Posterior vena cava (tissue), 2 donors: ENCODE results near the gene HTR1D. TPM values are rescaled to one million over a fixed set of nuclear protein-coding genes. Genes with fewer than 3 reads are reported as not detected.
"Not testable (repeated sequence)": the region's sequence is repeated elsewhere in the genome, so short reads cannot be mapped to it uniquely, and the experiment has no call there.

Source experiments
- DNase-seq: peaks from one replicate; pipeline ENCODE4 v3.0.0-alpha.2; 2020; ENCODE audit warnings: low spot score
- intact Hi-C, 2 donors: fragments of 100-400 bp; cut with DNase I; formaldehyde crosslinking; loops; one replicate each; pipeline versions ENCODE4 v1.14.1 to v1.14.2; 2022 to 2023
- long read RNA-seq, 2 donors: library from polyadenylated mRNA; unstranded; transcript quantifications; one replicate each; pipeline ENCODE4 v2.0.0, GENCODE V29; 2020 to 2021
- total RNA-seq, 2 donors: library from RNA; stranded (reverse); fragmentation: NEBNext Ultra II Directional; extraction: Animal tissue kit (Norgen Biotek cat#: 25700); gene quantifications; one replicate each; pipeline ENCODE4 v1.2.1, GENCODE V29; 2021
- donor health status: DM: yes; HTN: yes; CAD: no.
- donor health status: DM: yes; HTN: yes; CAD: no.

Gene HTR1D
- not detected for total RNA-seq
- long read RNA-seq, donor 1: 0 reads
- long read RNA-seq, donor 2: 0 reads

GRCh38 chr1:23217421-23218115 is at the start of gene HTR1D:
HTR1D (minus strand) TSS chr1:23217502; CDS start chr1:23194219, 23,283 bp downstream.
- DNase-seq: peak; percentile 76
- intact Hi-C loops: no loop called here

- intact Hi-C loops: no loop called here
- no peak for DNase-seq
Measured at GRCh38 chr1:23263380-23263887, 46.1 kb upstream of the HTR1D start.

- DNase-seq, intact Hi-C loops: not testable (repeated sequence)
Measured at GRCh38 chr1:23258082-23258481, 40.8 kb upstream of the HTR1D start.

GRCh38 chr1:23257371-23257770 is 40.1 kb upstream of the HTR1D start:
- DNase-seq, intact Hi-C loops: not testable (repeated sequence)

DNA sequence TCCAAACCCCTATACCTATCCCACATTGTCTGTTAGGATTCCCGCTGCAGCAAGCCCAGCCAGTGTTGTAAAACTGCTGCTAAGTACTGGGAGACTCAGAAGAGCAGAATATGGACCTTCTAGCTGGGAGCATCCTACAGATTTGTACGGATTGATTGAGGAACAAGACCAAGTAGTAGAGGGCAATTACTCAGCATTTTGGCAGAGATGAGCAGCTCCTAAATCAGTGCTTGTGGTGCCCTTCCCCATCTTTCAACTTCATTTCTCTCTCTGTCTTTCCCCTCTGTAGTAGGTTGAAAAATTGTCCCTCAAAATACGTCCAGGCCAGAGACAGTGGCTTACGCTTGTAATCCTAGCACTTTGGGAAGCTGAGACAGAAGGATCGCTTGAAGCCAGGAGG is 37.3 kb upstream of the HTR1D start:
- no peak for DNase-seq
- intact Hi-C loops: no loop called here

GRCh38 chr1:23251812-23252211 is 34.5 kb upstream of the HTR1D start:
- no peak for DNase-seq
- intact Hi-C loops: no loop called here

DNA sequence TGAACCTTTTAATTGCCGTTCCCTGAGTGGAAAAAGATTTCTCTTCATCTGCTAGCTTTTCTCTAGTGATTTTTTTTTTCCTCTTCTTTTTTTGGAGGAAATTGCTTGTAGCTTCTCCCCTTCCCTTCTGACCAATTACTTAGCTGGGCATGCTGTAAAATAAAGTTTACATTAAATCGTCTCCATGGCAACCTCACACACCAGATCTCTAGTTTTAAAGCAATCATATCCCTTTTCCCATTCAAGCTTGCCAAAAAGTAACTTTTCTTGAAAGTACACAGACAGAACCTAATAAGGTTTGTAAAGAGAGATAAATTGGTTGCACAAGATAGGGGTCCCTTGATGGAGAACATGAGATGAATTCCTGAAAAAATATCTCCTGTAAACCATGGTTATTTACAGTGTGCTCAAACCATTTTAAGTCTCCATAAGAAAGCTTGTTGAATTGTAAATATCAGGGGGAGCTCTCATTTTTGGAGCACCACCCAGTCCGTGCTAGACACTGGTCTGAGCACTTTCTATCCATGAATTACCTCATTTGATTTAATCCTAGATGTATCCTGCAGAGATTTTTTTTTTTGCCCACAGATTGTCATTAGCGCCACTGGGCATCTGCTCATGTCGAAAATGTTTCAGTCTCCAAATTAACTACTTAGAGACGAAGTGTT is 32.6 kb upstream of the HTR1D start:
- no peak for DNase-seq
- intact Hi-C loops: no loop called here

DNA sequence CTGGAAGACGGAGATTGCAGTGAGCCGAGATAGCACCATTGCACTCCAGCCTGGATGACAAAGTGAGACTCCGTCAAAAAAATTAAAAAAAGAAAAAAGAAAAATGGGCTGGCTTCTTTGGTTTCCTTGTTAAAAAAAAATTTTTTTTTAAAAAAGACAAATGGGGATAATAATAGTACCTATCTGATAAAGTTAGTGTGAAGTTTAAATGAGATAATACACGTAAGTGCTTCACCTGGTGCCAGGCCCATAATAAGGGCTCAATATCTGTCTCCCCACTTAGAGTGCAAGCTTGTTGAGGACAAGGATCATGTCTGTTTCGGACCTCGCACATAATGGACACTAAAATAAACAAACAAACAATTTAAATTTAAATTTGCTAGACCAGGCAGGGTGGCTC is 30.0 kb upstream of the HTR1D start:
- intact Hi-C loops: no loop called here
- DNase-seq: no peak

GRCh38 chr1:23246274-23246673 is 29.0 kb upstream of the HTR1D start:
- intact Hi-C loops: no loop called here

GRCh38 chr1:23244256-23244761 is 27.0 kb upstream of the HTR1D start:
- DNase-seq: no peak
- intact Hi-C loops: no loop called here

More at GRCh38 chr1:23246274-23246673, 29.0 kb upstream of the HTR1D start:
- DNase-seq: no peak

DNA sequence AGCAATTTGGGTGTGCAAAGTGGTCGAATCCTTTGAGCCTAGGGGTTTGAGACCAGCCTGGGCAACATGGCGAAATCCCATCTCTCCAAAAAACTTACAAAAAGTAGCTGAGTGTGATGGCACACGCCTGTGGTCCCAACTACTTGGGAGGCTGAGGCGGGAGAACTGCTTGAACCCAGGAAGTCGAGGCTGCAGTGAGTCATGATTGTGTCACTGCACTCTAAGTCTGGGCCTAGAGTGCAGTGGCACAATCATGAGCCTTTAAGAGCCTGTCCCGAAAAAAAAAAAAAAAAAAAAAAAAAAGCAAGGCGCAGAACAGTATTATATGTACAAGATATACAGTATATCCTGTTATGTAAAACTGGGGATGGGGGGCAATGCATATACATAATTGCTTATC is 25.1 kb upstream of the HTR1D start:
- intact Hi-C loops: no loop called here
- no peak for DNase-seq

- no peak for DNase-seq
- intact Hi-C loops: no loop called here
Measured at GRCh38 chr1:23239638-23240295, 22.5 kb upstream of the HTR1D start.

DNA sequence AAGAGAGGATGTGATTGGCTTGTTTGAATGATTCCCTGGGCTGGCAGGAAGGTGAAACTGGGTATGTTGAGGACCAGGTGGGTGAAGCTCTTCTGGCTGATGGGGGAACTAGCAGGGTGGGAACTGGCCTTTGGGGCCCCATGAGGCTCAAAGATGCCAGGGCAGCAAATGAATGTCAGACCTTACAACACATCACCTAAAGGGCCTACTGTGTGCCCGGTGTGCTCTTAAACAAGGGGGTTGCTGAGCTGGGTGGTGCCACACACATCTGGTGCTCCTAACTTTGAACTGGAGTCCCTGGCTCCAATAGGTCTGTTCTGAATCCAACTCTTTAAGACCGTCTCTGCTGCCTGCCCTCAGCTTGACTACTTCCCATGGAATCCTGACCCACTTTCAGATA is 21.3 kb upstream of the HTR1D start:
- intact Hi-C loops: no loop called here
- no peak for DNase-seq

DNA sequence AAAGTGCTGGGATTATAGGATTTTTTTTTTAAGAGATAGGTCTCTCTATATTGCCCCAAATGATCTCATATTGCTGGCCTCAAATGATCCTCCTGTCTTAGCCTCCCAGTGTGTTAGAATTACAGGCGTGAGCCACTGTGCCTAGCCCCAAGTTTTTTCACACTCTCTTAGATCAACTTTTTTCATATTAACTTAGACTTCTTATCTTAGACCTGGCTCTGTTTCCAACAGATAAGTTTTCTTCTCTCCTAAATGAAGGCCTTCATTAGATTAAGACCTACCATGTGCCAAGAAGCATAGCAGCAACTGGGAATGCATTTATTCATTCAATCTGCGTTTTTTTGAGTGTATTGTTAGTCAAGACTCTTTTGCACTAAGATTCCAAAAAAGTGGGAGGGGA is 20.2 kb upstream of the HTR1D start:
- DNase-seq: no peak
- intact Hi-C loops: no loop called here

DNA sequence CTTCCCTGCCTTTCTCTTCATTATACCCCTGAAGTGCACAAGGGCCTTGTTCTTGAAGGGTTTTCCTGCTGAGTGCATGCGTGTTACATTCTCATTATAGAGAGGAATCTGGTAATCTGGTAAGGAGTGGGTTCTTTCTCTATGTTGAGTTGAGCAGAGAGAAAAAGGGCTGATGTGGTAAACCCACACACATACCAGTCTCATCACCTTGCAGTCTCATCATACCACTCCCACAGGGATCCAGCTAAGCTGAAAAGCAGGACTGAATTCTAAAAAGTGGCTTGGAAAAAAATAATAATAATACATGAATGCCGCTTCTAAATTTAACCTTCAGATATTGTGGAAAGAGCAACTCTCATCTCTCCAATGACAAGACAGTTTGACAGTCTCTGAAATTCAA is 10.5 kb upstream of the HTR1D start:
- no peak for DNase-seq
- intact Hi-C loops: no loop called here

GRCh38 chr1:23224739-23225648 is 7.7 kb upstream of the HTR1D start:
- DNase-seq: no peak
- intact Hi-C loops: no loop called here

DNA sequence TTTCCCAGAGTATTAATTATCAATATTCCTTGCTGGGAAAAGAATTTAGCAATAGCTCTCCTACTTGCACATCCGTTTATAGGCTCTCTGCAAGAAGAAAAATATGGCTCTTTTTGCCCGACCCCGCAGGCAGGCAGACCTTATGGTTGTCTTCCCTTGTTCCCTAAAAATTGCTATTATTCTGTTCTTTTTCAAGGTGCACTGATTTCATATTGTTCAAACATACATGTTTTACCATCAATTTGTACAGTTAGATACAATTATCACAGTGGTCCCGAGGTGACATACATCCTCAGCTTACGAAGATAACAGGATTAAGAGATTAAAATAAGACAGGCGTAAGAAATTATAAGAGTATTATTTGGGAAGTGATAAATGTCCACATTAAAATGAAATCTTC is 6.7 kb upstream of the HTR1D start:
- DNase-seq, intact Hi-C loops: not testable (repeated sequence)

GRCh38 chr1:23223490-23223951 is 6.2 kb upstream of the HTR1D start:
- intact Hi-C loops, DNase-seq: not testable (repeated sequence)

DNA sequence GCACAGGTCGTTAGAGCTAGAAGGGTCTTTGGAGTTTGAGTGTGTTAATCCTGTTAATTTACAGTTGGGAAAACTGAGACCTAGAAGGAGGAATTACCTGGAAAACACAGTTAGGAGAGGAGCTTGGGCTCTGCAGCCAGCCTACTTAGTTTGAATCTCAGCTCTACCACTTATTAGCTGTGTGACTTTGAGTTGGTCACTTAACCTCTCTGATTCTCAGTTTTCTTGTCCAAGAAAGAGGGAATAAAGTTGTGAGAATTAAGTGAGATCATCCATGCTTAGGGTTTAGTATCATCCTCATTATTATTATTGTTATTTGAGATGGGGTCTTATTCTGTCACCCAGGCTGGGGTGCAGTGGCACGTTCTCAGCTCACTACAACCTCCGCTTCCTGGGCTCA is 5.4 kb upstream of the HTR1D start:
- DNase-seq: no peak
- intact Hi-C loops: no loop called here
